Measurements from ENCODE around the gene DLX1. TPM values are rescaled to one million over a fixed set of nuclear protein-coding genes. Genes with fewer than 3 reads are reported as not detected.
A peak's percentile ranks its signal among the peaks of the same experiment; 100 is the strongest.

The DLX1 gene
- total and polyA plus RNA-seq, 9 of the 15 experiments (the other 6 are each of a cell fraction or from before 2014, with no cell fraction given): 1.9 to 26.2 (median 9.6) TPM

DNA sequence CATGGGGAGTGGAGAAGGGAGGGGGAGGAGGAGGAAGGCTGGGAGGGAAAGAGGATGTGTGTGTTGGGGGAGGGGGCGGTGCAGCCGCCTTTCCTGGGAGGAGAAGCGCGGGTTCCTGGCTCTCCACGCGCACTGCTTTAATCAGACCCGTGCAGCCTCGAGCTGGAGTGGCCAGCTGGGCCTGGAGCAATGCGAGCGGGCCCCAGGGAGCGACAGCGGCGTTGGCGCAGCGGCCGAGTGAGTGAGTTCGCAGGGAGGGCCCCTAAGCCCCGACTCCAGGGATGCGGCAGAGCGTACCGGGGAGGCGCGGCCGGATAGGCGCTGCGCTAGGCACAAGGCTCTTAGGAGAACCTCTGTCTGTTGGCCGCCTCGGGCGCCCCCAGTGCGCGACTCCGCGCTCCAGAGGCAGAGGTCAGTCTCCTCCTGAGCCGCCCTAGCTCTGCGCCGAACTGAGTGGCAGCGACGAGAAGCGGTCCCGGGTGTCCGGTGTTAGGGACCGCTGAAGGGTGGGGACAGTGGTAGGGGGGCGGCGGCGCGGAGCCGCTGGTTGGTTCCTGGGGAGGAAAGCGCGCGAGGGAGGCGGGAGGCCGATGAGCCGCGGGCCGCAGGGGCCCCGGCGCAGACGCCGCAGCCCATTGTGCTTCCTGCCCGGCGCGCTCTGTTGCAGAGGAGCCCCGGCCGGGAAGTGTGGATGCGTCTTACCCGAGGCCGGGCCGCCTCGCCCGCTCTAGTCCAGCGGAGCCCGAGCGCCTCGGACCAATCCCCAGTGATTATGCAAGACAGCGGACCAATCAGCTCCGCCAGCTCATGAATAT, 455 bp upstream of the DLX1 start (continued):
- TF ChIP-seq PRMT5 (CRISPR knock-in tag; IDR thresholded peaks at IDR 0.05): peak; percentile 58; the same call in 1 of the 2 replicates
- TF ChIP-seq ZNF121 (CRISPR knock-in tag; conservative IDR thresholded peaks at IDR 0.05): no peak
- peak; percentile 91; the same call in 1 of the 2 replicates for TF ChIP-seq E2F3 (CRISPR knock-in tag; IDR thresholded peaks at IDR 0.05)
- TF ChIP-seq, protein P1, sequence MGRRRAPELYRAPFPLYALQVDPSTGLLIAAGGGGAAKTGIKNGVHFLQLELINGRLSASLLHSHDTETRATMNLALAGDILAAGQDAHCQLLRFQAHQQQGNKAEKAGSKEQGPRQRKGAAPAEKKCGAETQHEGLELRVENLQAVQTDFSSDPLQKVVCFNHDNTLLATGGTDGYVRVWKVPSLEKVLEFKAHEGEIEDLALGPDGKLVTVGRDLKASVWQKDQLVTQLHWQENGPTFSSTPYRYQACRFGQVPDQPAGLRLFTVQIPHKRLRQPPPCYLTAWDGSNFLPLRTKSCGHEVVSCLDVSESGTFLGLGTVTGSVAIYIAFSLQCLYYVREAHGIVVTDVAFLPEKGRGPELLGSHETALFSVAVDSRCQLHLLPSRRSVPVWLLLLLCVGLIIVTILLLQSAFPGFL (CRISPR knock-in tag; IDR thresholded peaks at IDR 0.05): 0 out of 2 replicates have a peak, but pooled peaks have one; percentile 45
- TF ChIP-seq, protein P2, sequence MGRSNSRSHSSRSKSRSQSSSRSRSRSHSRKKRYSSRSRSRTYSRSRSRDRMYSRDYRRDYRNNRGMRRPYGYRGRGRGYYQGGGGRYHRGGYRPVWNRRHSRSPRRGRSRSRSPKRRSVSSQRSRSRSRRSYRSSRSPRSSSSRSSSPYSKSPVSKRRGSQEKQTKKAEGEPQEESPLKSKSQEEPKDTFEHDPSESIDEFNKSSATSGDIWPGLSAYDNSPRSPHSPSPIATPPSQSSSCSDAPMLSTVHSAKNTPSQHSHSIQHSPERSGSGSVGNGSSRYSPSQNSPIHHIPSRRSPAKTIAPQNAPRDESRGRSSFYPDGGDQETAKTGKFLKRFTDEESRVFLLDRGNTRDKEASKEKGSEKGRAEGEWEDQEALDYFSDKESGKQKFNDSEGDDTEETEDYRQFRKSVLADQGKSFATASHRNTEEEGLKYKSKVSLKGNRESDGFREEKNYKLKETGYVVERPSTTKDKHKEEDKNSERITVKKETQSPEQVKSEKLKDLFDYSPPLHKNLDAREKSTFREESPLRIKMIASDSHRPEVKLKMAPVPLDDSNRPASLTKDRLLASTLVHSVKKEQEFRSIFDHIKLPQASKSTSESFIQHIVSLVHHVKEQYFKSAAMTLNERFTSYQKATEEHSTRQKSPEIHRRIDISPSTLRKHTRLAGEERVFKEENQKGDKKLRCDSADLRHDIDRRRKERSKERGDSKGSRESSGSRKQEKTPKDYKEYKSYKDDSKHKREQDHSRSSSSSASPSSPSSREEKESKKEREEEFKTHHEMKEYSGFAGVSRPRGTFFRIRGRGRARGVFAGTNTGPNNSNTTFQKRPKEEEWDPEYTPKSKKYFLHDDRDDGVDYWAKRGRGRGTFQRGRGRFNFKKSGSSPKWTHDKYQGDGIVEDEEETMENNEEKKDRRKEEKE (IDR thresholded peaks at IDR 0.05; ENCODE audit: borderline replicate concordance in 1 of 2, control insufficient read depth in 1 of 2, low read depth in 2 of 2, low read length in 1 of 2): no peak
- peak; percentile 97 for TF ChIP-seq RBFOX2 (IDR thresholded peaks at IDR 0.05; ENCODE audit: low read depth, low read length)
- TF ChIP-seq TCF3 (CRISPR knock-in tag; IDR thresholded peaks at IDR 0.05): peak; percentile 72
- peak; percentile 97 for TF ChIP-seq CEBPG (CRISPR knock-in tag; IDR thresholded peaks at IDR 0.05)
- TF ChIP-seq CEBPG (tag; conservative IDR thresholded peaks at IDR 0.05 in 1 of 2, IDR thresholded peaks at IDR 0.05 in 1 of 2): peak; percentile 96 to 98
- TF ChIP-seq ZNF445 (CRISPR knock-in tag; IDR thresholded peaks at IDR 0.05; ENCODE audit: low read depth): no peak
- 0 out of 2 replicates have a peak, but pooled peaks have one; percentile 17 for TF ChIP-seq CREB1 (IDR thresholded peaks at IDR 0.05)
- no peak for TF ChIP-seq CREB1 (CRISPR knock-in tag; IDR thresholded peaks at IDR 0.05)
- peak; percentile 44 for TF ChIP-seq JUND (IDR thresholded peaks at IDR 0.05; ENCODE audit: borderline replicate concordance, low read depth, low read length)
- peak; percentile 3; the same call in 1 of the 3 replicates for TF ChIP-seq JUND (tag; IDR thresholded peaks at IDR 0.05; ENCODE audit: borderline replicate concordance, low read depth, low read length)
- no peak for TF ChIP-seq ZNF316 (IDR thresholded peaks at IDR 0.05)
- TF ChIP-seq, protein P3, sequence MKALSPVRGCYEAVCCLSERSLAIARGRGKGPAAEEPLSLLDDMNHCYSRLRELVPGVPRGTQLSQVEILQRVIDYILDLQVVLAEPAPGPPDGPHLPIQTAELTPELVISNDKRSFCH (CRISPR knock-in tag; IDR thresholded peaks at IDR 0.05): no peak
- TF ChIP-seq, protein P3 (tag; IDR thresholded peaks at IDR 0.05): peak; percentile 66
- TF ChIP-seq SOX6 (IDR thresholded peaks at IDR 0.05): peak; percentile 21

All from K562 (cell line).